GM04503 (cell line): ENCODE data around the gene ITPRIPL2.

Experiments used
- DNase-seq: peaks from one replicate; pipeline ENCODE4 v3.0.0-alpha.2; 2012; ENCODE audit warnings: low read depth

ITPRIPL2 gene

GRCh38 chr16:19093631-19094541 is 19.9 kb upstream of the ITPRIPL2 start:
- DNase-seq = no peak

GRCh38 chr16:19094542-19095365 is 19.0 kb upstream of the ITPRIPL2 start:
- no peak for DNase-seq

GRCh38 chr16:19095654-19096053 is 18.1 kb upstream of the ITPRIPL2 start:
- DNase-seq = no peak

- no peak for DNase-seq
These were observed 15.6 kb upstream of the ITPRIPL2 start for GRCh38 chr16:19098173-19098572.

GRCh38 chr16:19102187-19102872 is 11.4 kb upstream of the ITPRIPL2 start:
- no peak for DNase-seq

GRCh38 chr16:19104607-19105006 is 9.2 kb upstream of the ITPRIPL2 start:
- no peak for DNase-seq

GRCh38 chr16:19105131-19105530 is 8.6 kb upstream of the ITPRIPL2 start:
- DNase-seq = no peak

- no peak for DNase-seq
These were observed 7.7 kb upstream of the ITPRIPL2 start for GRCh38 chr16:19105891-19106624.

GRCh38 chr16:19106625-19107020 is 7.1 kb upstream of the ITPRIPL2 start:
- no peak for DNase-seq

- DNase-seq = no peak
These were observed 5.1 kb upstream of the ITPRIPL2 start for GRCh38 chr16:19108409-19109287.

GRCh38 chr16:19109288-19109664 is 4.5 kb upstream of the ITPRIPL2 start:
- DNase-seq = no peak

- no peak for DNase-seq
These were observed 3.0 kb upstream of the ITPRIPL2 start for GRCh38 chr16:19110537-19111360.

- DNase-seq = no peak
These were observed 1.7 kb upstream of the ITPRIPL2 start for GRCh38 chr16:19112099-19112407.

GRCh38 chr16:19114359-19115147 is 789 bp downstream of the ITPRIPL2 start:
- DNase-seq = no peak

- no peak for DNase-seq
These were observed 1.6 kb downstream of the ITPRIPL2 start for GRCh38 chr16:19115148-19116021.

- no peak for DNase-seq
These were observed 3.1 kb downstream of the ITPRIPL2 start for GRCh38 chr16:19116711-19117449.

GRCh38 chr16:19118938-19119431 is 5.2 kb downstream of the ITPRIPL2 start:
- DNase-seq = peak; percentile 71
